OCI-LY7 (cell line): ENCODE results near the gene IL12B. TPM values are rescaled to one million over a fixed set of nuclear protein-coding genes. Genes with fewer than 3 reads are reported as not detected.

ENCODE experiments used
- BruUV-seq: library from RNA; stranded (reverse); fragments of 400-500 nt; replicated peaks from 2 replicates; lab custom pipeline; 2021; lab: Mats Ljungman, UMichigan
- CTCF ChIA-PET: fragments of 300-600 bp; sonication (Branson Sonifier 250); formaldehyde crosslinking; loops from one replicate; lab custom pipeline; 2022; ENCODE audit warnings: antibody characterized with exemption; ENCODE audit not compliant: unreplicated experiment; lab: Charles Lee
- POLR2A ChIA-PET: fragments of 300-600 bp; sonication (Branson Sonifier 250); formaldehyde crosslinking; loops from one replicate; lab custom pipeline; 2022; ENCODE audit warnings: antibody characterized with exemption; lab: Charles Lee
- DNase-seq: peaks from one replicate; pipeline ENCODE4 v3.0.0-alpha.2; 2015; ENCODE audit warnings: low spot score
- H2AFZ ChIP-seq: fragments of 200-600 bp; sonication (generic), shearing (Covaris generic); 2 replicates; pipeline ENCODE4 v1.6.1; 2014; ENCODE audit warnings: mild to moderate bottlenecking, antibody characterized with exemption, low read length, moderate library complexity
- H3K27ac ChIP-seq: fragments of 200-600 bp; sonication (generic); 2 replicates; pipeline ENCODE4 v1.5.1; 2014; ENCODE audit warnings: mixed run types, low read depth, mild to moderate bottlenecking, moderate library complexity, low read length, inconsistent platforms; ENCODE audit not compliant: poor library complexity, severe bottlenecking
- H3K36me3 ChIP-seq: fragments of 200-600 bp; sonication (generic); 2 replicates; pipeline ENCODE4 v1.6.1; 2014; ENCODE audit warnings: mild to moderate bottlenecking, antibody characterized with exemption, low read length, moderate library complexity, mixed read lengths; ENCODE audit not compliant: insufficient read depth
- H3K4me1 ChIP-seq: fragments of 200-600 bp; sonication (generic); 2 replicates; pipeline ENCODE4 v1.5.1; 2014; ENCODE audit warnings: mild to moderate bottlenecking, low read length; ENCODE audit not compliant: insufficient read depth, poor library complexity, severe bottlenecking
- H3K4me2 ChIP-seq: fragments of 200-600 bp; sonication (generic); 2 replicates; pipeline ENCODE4 v1.6.1; 2014; ENCODE audit warnings: mild to moderate bottlenecking, low read length
- H3K4me3 ChIP-seq: fragments of 200-600 bp; sonication (generic); 2 replicates; pipeline ENCODE4 v1.5.1; 2014; ENCODE audit warnings: mild to moderate bottlenecking, low read depth, low read length; ENCODE audit not compliant: poor library complexity, severe bottlenecking
- H3K79me2 ChIP-seq: fragments of 200-600 bp; sonication (generic); 2 replicates; pipeline ENCODE4 v1.6.1; 2016; ENCODE audit warnings: low read depth, mild to moderate bottlenecking, low read length, moderate library complexity, mixed read lengths; ENCODE audit not compliant: insufficient read depth
- H3K9me2 ChIP-seq: fragments of 200-600 bp; sonication (generic); 2 replicates; pipeline ENCODE4 v1.6.1; 2016; ENCODE audit warnings: mild to moderate bottlenecking, low read length, mixed read lengths; ENCODE audit not compliant: insufficient read depth
- H3K9me3 ChIP-seq: fragments of 200-600 bp; sonication (generic); 2 replicates; pipeline ENCODE4 v1.6.1; 2014; ENCODE audit warnings: mild to moderate bottlenecking, mixed run types, low read length, mixed read lengths
- H4K20me1 ChIP-seq: fragments of 200-600 bp; sonication (generic); 2 replicates; pipeline ENCODE4 v1.6.1; 2014; ENCODE audit warnings: mild to moderate bottlenecking, antibody characterized with exemption, low read length, moderate library complexity, mixed read lengths; ENCODE audit not compliant: insufficient read depth
- EZH2phosphoT487 ChIP-seq: fragments of 200-600 bp; sonication (generic); IDR thresholded peaks from 2 replicates; pipeline ENCODE4 v1.6.1; 2018; ENCODE audit warnings: low read depth, borderline replicate concordance, mild to moderate bottlenecking, mixed run types, antibody characterized with exemption, low read length, moderate library complexity, mixed read lengths
- intact Hi-C: fragments of 100-400 bp; cut with micrococcal nuclease; formaldehyde crosslinking; loops from one replicate; pipeline ENCODE4 v1.10.0; 2022; ENCODE audit not compliant: unreplicated experiment
- total RNA-seq, 2 experiments: library from RNA; depleted of rRNA in 1 of 2; stranded (reverse); fragments of >200 nt in 1 of 2; shearing (Covaris generic) in 1 of 2; gene quantifications; 2 replicates each; pipeline ENCODE4 v1.2.3, GENCODE V29; 2014 to 2022
- TF ChIP-seq, protein P1 (sequence below): fragments of 200-600 bp; sonication (generic); conservative IDR thresholded peaks from 2 replicates; pipeline ENCODE4 v1.5.1; 2014; ENCODE audit warnings: mild to moderate bottlenecking, antibody characterized with exemption, low read length, moderate library complexity, mixed read lengths

Gene IL12B
- total RNA-seq, 2 experiments from 2014 or later: not detected

DNA sequence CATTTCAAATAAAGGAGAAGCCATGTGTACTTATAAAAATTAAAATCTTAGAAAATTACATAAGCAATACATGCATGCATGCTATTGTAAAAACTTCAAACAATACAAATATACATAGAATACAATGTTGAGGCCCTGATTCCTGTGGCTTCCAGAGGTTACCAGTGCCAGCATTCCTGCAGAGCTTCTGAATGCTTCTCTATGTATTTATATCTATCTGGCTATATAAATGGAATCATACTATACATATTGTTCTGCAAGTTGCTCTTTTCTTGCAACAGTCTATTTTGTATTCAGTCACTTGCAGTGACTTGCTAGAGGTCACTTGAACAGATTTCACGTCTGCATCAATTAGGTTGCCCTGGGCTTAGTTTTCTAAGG, 3.2 kb upstream of the IL12B start:
- no peak for DNase-seq
- H3K4me3 ChIP-seq: no peak overlapping the region
- ChIA-PET POLR2A (interaction anchor here (0.6 to 1.4 kb wide), 5 partner anchors 9 to 125 kb away, joined by 3 to 5 read pairs (median 3); no protein-coding TSS in a partner anchor), CTCF (no interaction called here)
- no peaks in the 10 kb centered on the region for H3K9me3 ChIP-seq
- peak overlapping the region; percentile 68; the same call in 1 of the 2 replicates for H3K4me2 ChIP-seq
- H4K20me1 ChIP-seq: no peaks in the 10 kb centered on the region
- peak overlapping the region; percentile 57 for H3K27ac ChIP-seq
- intact Hi-C loops: loop anchor here (2.0 to 5.0 kb wide), 2 partner anchors 81 to 94 kb away; no protein-coding TSS in a partner anchor
- H3K9me2 ChIP-seq: no peaks in the 10 kb centered on the region
- BruUV-seq: no TSS peak
- no peak for TF ChIP-seq EZH2phosphoT487
- TF ChIP-seq, protein P1, sequence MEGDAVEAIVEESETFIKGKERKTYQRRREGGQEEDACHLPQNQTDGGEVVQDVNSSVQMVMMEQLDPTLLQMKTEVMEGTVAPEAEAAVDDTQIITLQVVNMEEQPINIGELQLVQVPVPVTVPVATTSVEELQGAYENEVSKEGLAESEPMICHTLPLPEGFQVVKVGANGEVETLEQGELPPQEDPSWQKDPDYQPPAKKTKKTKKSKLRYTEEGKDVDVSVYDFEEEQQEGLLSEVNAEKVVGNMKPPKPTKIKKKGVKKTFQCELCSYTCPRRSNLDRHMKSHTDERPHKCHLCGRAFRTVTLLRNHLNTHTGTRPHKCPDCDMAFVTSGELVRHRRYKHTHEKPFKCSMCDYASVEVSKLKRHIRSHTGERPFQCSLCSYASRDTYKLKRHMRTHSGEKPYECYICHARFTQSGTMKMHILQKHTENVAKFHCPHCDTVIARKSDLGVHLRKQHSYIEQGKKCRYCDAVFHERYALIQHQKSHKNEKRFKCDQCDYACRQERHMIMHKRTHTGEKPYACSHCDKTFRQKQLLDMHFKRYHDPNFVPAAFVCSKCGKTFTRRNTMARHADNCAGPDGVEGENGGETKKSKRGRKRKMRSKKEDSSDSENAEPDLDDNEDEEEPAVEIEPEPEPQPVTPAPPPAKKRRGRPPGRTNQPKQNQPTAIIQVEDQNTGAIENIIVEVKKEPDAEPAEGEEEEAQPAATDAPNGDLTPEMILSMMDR: no peak
- no peaks in the 10 kb centered on the region for H3K36me3 ChIP-seq
- H3K4me1 ChIP-seq: peaks cover 36% of the 10 kb centered on the region
- H2AFZ ChIP-seq: peak overlapping the region; percentile 85; the same call in 1 of the 2 replicates
- H3K79me2 ChIP-seq: no peaks in the 10 kb centered on the region

- intact Hi-C loops: loop anchor here (1.0 to 5.0 kb wide), 3 partner anchors 82 to 124 kb away; partner anchors contain the start of gene RNF145
- ChIA-PET POLR2A (interaction anchor here (0.6 to 1.5 kb wide), 7 partner anchors 13 to 1111 kb away, joined by 3 to 5 read pairs (median 3); no protein-coding TSS in a partner anchor), CTCF (interaction anchor here (0.5 kb wide), 1 partner anchor 796 kb away, joined by 4 read pairs; no protein-coding TSS in a partner anchor)
- peak overlapping the region; percentile 72 for H3K4me3 ChIP-seq
- H3K4me1 ChIP-seq: peaks cover 36% of the 10 kb centered on the region
- no peaks in the 10 kb centered on the region for H3K9me3 ChIP-seq
- H3K9me2 ChIP-seq: no peaks in the 10 kb centered on the region
- peak; percentile 75 for DNase-seq
- no peaks in the 10 kb centered on the region for H3K36me3 ChIP-seq
- H4K20me1 ChIP-seq: no peaks in the 10 kb centered on the region
- H3K27ac ChIP-seq: peak overlapping the region; percentile 57
- no peaks in the 10 kb centered on the region for H3K79me2 ChIP-seq
- peak overlapping the region; percentile 68 for H3K4me2 ChIP-seq
- H2AFZ ChIP-seq: peak overlapping the region; percentile 85; the same call in 1 of the 2 replicates
- TF ChIP-seq, protein P1: peak; percentile 50; the same call in 1 of the 2 replicates
- no peak for TF ChIP-seq EZH2phosphoT487
- no TSS peak for BruUV-seq
These were observed 2.7 kb upstream of the IL12B start for GRCh38 chr5:159332800-159333544.
